H9 (cell line): ENCODE measurements around the gene TMOD4. TPM values are rescaled to one million over a fixed set of nuclear protein-coding genes. Genes with fewer than 3 reads are reported as not detected.

Source experiments
- DNase-seq: peaks from one replicate; pipeline ENCODE4 v3.0.0-alpha.2; 2017
- H2AFZ ChIP-seq: one replicate; pipeline ENCODE4 v1.6.1; 2013; ENCODE audit warnings: mild to moderate bottlenecking, low read length, control low read depth, moderate library complexity
- H2AK5ac ChIP-seq: 2 replicates; pipeline ENCODE4 v1.6.1; 2013; ENCODE audit warnings: low read length, control low read depth, mixed read lengths; ENCODE audit not compliant: insufficient read length
- H2BK120ac ChIP-seq: one replicate; pipeline ENCODE4 v1.6.1; 2013; ENCODE audit warnings: low read depth, mild to moderate bottlenecking, low read length, control low read depth, inconsistent platforms; ENCODE audit not compliant: poor library complexity, severe bottlenecking
- H2BK12ac ChIP-seq: 2 replicates; pipeline ENCODE4 v1.6.1; 2013; ENCODE audit warnings: low read length, control low read depth, mixed read lengths, low read depth; ENCODE audit not compliant: insufficient read length
- H2BK15ac ChIP-seq: 2 replicates; pipeline ENCODE4 v1.6.1; 2013; ENCODE audit warnings: low read depth, low read length, control low read depth
- H2BK20ac ChIP-seq: one replicate; pipeline ENCODE4 v1.6.1; 2013; ENCODE audit warnings: low read depth, mild to moderate bottlenecking, low read length, control low read depth, inconsistent platforms; ENCODE audit not compliant: poor library complexity, severe bottlenecking
- H2BK5ac ChIP-seq: 2 replicates; pipeline ENCODE4 v1.6.1; 2013; ENCODE audit warnings: low read length, control low read depth, mixed read lengths; ENCODE audit not compliant: insufficient read length
- H3K14ac ChIP-seq: 2 replicates; pipeline ENCODE4 v1.6.1; 2013; ENCODE audit warnings: low read length, control low read depth; ENCODE audit not compliant: insufficient read depth
- H3K18ac ChIP-seq: 2 replicates; pipeline ENCODE4 v1.6.1; 2013; ENCODE audit warnings: low read depth, mild to moderate bottlenecking, mixed read lengths, low read length, control low read depth; ENCODE audit not compliant: insufficient read length
- H3K23ac ChIP-seq: 2 replicates; pipeline ENCODE4 v1.6.1; 2013; ENCODE audit warnings: low read length, control low read depth, mixed read lengths, low read depth; ENCODE audit not compliant: insufficient read length
- H3K23me2 ChIP-seq: 2 replicates; pipeline ENCODE4 v1.6.1; 2013; ENCODE audit warnings: low read depth, mild to moderate bottlenecking, mixed read lengths, low read length, control low read depth; ENCODE audit not compliant: insufficient read length, poor library complexity, severe bottlenecking
- H3K27ac ChIP-seq: 2 replicates; pipeline ENCODE4 v1.5.1; 2013; ENCODE audit warnings: low read length, control low read depth, mixed read lengths, low read depth; ENCODE audit not compliant: insufficient read length
- H3K27me3 ChIP-seq: 2 replicates; pipeline ENCODE4 v1.6.1; 2013; ENCODE audit warnings: low read length, control low read depth, inconsistent platforms; ENCODE audit not compliant: insufficient read depth
- H3K4ac ChIP-seq: 2 replicates; pipeline ENCODE4 v1.6.1; 2013; ENCODE audit warnings: low read depth, mild to moderate bottlenecking, control low read depth, inconsistent platforms, low read length, moderate library complexity
- H3K4me1 ChIP-seq: 2 replicates; pipeline ENCODE4 v1.6.1; 2013; ENCODE audit warnings: low read length, control low read depth, inconsistent platforms; ENCODE audit not compliant: insufficient read depth
- H3K4me2 ChIP-seq: 2 replicates; pipeline ENCODE4 v1.6.1; 2013; ENCODE audit warnings: low read length, control low read depth, mixed read lengths; ENCODE audit not compliant: insufficient read length, insufficient read depth
- H3K56ac ChIP-seq: 2 replicates; pipeline ENCODE4 v1.6.1; 2013; ENCODE audit warnings: low read depth, mild to moderate bottlenecking, mixed read lengths, low read length, control low read depth; ENCODE audit not compliant: insufficient read length
- H3K79me1 ChIP-seq: 2 replicates; pipeline ENCODE4 v1.6.1; 2013; ENCODE audit warnings: low read depth, mild to moderate bottlenecking, moderate library complexity, low read length, control low read depth, inconsistent platforms; ENCODE audit not compliant: insufficient read depth, poor library complexity, severe bottlenecking
- H3K79me2 ChIP-seq: 2 replicates; pipeline ENCODE4 v1.6.1; 2013; ENCODE audit warnings: low read length, control low read depth, inconsistent platforms; ENCODE audit not compliant: insufficient read depth
- H3K9ac ChIP-seq: 2 replicates; pipeline ENCODE4 v1.6.1; 2013; ENCODE audit warnings: low read length, control low read depth, mixed read lengths; ENCODE audit not compliant: insufficient read length; ENCODE audit errors: extremely low read depth
- H3K9me3 ChIP-seq: one replicate; pipeline ENCODE4 v1.6.1; 2013; ENCODE audit warnings: low read depth, low read length, inconsistent platforms; ENCODE audit not compliant: control insufficient read depth
- H3T11ph ChIP-seq: one replicate; pipeline ENCODE4 v1.6.1; 2013; ENCODE audit warnings: mild to moderate bottlenecking, low read length, control low read depth, inconsistent platforms
- H4K20me1 ChIP-seq: one replicate; pipeline ENCODE4 v1.6.1; 2013; ENCODE audit not compliant: control insufficient read depth, insufficient read length, insufficient read depth
- H4K5ac ChIP-seq: 2 replicates; pipeline ENCODE4 v1.6.1; 2013; ENCODE audit warnings: low read depth, mild to moderate bottlenecking, mixed read lengths, low read length, control low read depth; ENCODE audit not compliant: insufficient read length
- H4K8ac ChIP-seq: replicated peaks from 2 replicates; pipeline ENCODE4 v1.6.1; 2013; ENCODE audit warnings: low read length, control low read depth, mixed read lengths, low read depth; ENCODE audit not compliant: insufficient read length
- H4K91ac ChIP-seq: 2 replicates; pipeline ENCODE4 v1.6.1; 2013; ENCODE audit warnings: low read depth, mild to moderate bottlenecking, moderate library complexity, mixed read lengths, low read length, control low read depth; ENCODE audit not compliant: insufficient read length
- H3K27ac Mint-ChIP-seq, 3 experiments: 2 replicates in 2 of 3; 3 replicates in 1 of 3; pipeline ENCODE4 v1.8.0; 2020 to 2021; ENCODE audit warnings: mixed read lengths in 3 of 3, mild to moderate bottlenecking in 1 of 3, moderate library complexity in 1 of 3
- H3K27me3 Mint-ChIP-seq: 2 replicates; pipeline ENCODE4 v1.8.0; 2021; ENCODE audit warnings: low read depth, mild to moderate bottlenecking, moderate library complexity, mixed read lengths
- H3K36me3 Mint-ChIP-seq, 3 experiments: 2 replicates in 2 of 3; 3 replicates in 1 of 3; pipeline ENCODE4 v1.8.0; 2020 to 2021; ENCODE audit warnings: low read depth in 3 of 3, mixed read lengths in 3 of 3; ENCODE audit not compliant: insufficient read depth in 1 of 3
- H3K4me1 Mint-ChIP-seq, 2 experiments: 2 replicates each; pipeline ENCODE4 v1.8.0; 2020; ENCODE audit warnings: mixed read lengths in 2 of 2
- H3K4me3 Mint-ChIP-seq, 2 experiments: 2 replicates in 1 of 2; 3 replicates in 1 of 2; pipeline ENCODE4 v1.8.0; 2020 to 2021; ENCODE audit warnings: mild to moderate bottlenecking in 2 of 2, mixed read lengths in 2 of 2, moderate library complexity in 1 of 2
- H3K9me3 Mint-ChIP-seq, 2 experiments: 2 replicates in 1 of 2; 3 replicates in 1 of 2; pipeline ENCODE4 v1.8.0; 2020; ENCODE audit warnings: mild to moderate bottlenecking in 2 of 2, mixed read lengths in 2 of 2, moderate library complexity in 1 of 2
- CTCF ChIP-seq: fragments of 200-600 bp; sonication (generic); conservative IDR thresholded peaks from 3 replicates; pipeline ENCODE4 v1.8.0; 2021; ENCODE audit warnings: antibody characterized with exemption, mild to moderate bottlenecking
- WGBS: extraction: QIAGEN DNeasy Blood & Tissue Kit; methylation state at CpG from one replicate; pipeline ENCODE4 v1.1.7; 2013; ENCODE audit warnings: missing lambda C conversion rate, low lambda C conversion rate, mixed read lengths; ENCODE audit not compliant: insufficient read length; ENCODE audit errors: extremely low coverage; 5-methylcytosine and 5-hydroxymethylcytosine counted together
- total RNA-seq: library from RNA; stranded (reverse); gene quantifications from 2 replicates; pipeline ENCODE4 v1.2.1, GENCODE V29; 2021

Gene TMOD4
- total RNA-seq, 1 experiment from 2014 or later = 0.42 TPM

DNA sequence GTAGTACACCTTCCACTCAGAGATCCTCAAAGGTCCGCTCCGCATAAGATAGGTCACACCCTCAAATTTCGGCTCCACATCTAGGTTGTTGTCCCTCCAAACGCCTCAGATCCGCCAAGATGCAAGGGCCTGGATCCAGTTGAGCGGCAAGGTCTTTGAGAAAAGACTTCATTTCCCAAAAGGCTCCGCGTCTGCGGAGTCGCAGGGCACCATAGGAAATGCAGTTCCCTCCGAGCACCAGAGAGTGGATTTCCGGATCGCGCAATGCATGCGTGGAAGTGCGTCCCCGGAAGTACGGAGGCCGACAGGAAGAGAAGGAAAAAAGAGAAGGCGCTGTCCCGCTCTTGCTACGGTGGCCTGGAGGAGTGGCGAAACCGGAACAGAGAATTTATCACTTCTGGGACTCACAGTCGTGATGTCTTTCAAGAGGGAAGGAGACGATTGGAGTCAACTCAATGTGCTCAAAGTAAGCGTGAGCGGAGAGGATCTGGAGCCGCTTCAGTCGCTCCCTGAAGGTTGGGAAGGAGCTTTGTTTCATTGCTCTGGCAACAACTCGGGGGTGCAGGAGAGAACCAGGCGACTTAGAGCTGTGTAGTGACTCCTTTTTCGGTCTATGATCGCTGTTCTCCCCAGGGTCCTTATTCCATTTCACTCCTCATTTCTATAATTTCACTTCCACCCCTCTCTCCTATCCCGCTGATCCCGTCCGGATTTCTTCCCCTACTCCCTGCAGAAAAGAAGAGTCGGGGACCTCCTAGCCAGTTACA is 9.9 kb downstream of the TMOD4 start, which contains the start of the genes LYSMD1 and SCNM1:
Gene LYSMD1, minus strand, starts transcription at position 165 of the 767 bp plus-strand sequence. CDS start 644 bp downstream, outside the sequence.
Gene SCNM1, plus strand, starts transcription at position 407 of the 767 bp plus-strand sequence. Its CDS starts 9 bp downstream, at position 416.
- Histone ChIP-seq H3K23ac (no peak within 1 kb of the TSS), H2BK15ac (no peak within 1 kb of the TSS), H4K91ac (no peak within 1 kb of the TSS), H2BK20ac (no peak within 1 kb of the TSS), H3K9me3 (no peaks in the 10 kb centered on the region), H3K14ac (no peak within 1 kb of the TSS), H3K27ac (peak within 1 kb of the TSS; percentile 7), H4K8ac (no peak within 1 kb of the TSS), H3K18ac (no peak within 1 kb of the TSS), H4K20me1 (no peaks in the 10 kb centered on the region), H3K4me1 (0 out of 2 replicates have a peak, but pooled peaks cover 4% of the 10 kb centered on the region), H2BK120ac (no peak within 1 kb of the TSS), H2AFZ (peak within 1 kb of the TSS; percentile 79), H3K4me2 (peak within 1 kb of the TSS; percentile 70), H3K79me1 (no peaks in the 10 kb centered on the region), H3K23me2 (peaks cover 13% of the 10 kb centered on the region), H3K56ac (no peak within 1 kb of the TSS), H2BK5ac (no peak within 1 kb of the TSS), H3K4ac (no peak within 1 kb of the TSS), H2AK5ac (no peak within 1 kb of the TSS), H3K27me3 (no peaks in the 10 kb centered on the region), H3K9ac (peak within 1 kb of the TSS; percentile 83), H3T11ph (no peak within 1 kb of the TSS), H2BK12ac (no peak within 1 kb of the TSS), H4K5ac (no peak within 1 kb of the TSS), H3K79me2 (no peaks in the 10 kb centered on the region)
- peak within 1 kb of the TSS; percentile 96 to 98 for H3K4me3 Mint-ChIP-seq
- no CpG with 5 or more reads among the region's 38 CpGs for WGBS
- peaks cover 22 to 27% of the 10 kb centered on the region in 2 experiments for H3K4me1 Mint-ChIP-seq
- TF ChIP-seq CTCF = no peak
- H3K27ac Mint-ChIP-seq = peak within 1 kb of the TSS; percentile 96 to 99 (median 98)
- H3K9me3 Mint-ChIP-seq = no peaks in the 10 kb centered on the region; a peak in 1 of 5 replicates
- H3K27me3 Mint-ChIP-seq = peaks cover 3% of the 10 kb centered on the region; the same call in 1 of the 2 replicates
- peak; percentile 98 for DNase-seq
- H3K36me3 Mint-ChIP-seq = peaks cover 19 to 43% (median 40%) of the 10 kb centered on the region in 3 experiments; a peak in 6 of 7 replicates
